ENCODE results near the gene PRTG. TPM values are rescaled to one million over a fixed set of nuclear protein-coding genes. Genes with fewer than 3 reads are reported as not detected.

The PRTG gene
- total and polyA plus RNA-seq, 2 of the 13 experiments (the other 11 are each of a cell fraction or from before 2014, with no cell fraction given): 13.2 to 22.3 TPM

GRCh38 chr15:55637086-55637485 is 105.9 kb downstream of the PRTG start:
- intact Hi-C loops (cut with micrococcal nuclease; ENCODE audit: unreplicated experiment) (no loop called here), in situ Hi-C loops (cut with HindIII; ENCODE audit: extremely low pct_ligation_motif_present, low pct_unique_long_range_greater_than_20kb) (no loop called here)
- WGBS (ENCODE audit: low lambda C conversion rate): over 99% methylated on average over 3 of the region's 3 CpGs

More at GRCh38 chr15:55637086-55637485, 105.9 kb downstream of the PRTG start:
- Histone ChIP-seq H2AFZ (ENCODE audit: low read length) (no peak overlapping the region), H3K4me1 (ENCODE audit: insufficient read depth, low read length) (no peaks in the 10 kb centered on the region), H3K4me3 (replicated peaks in 1 of 3; ENCODE audit: insufficient read depth in 1 of 3, low read depth in 2 of 3, low read length in 3 of 3) (no peak overlapping the region), H3K4me2 (ENCODE audit: low read depth, low read length) (no peak overlapping the region), H3K79me2 (ENCODE audit: insufficient read depth, low read length) (no peaks in the 10 kb centered on the region), H3K27me3 (ENCODE audit: control insufficient read depth in 1 of 2, insufficient read depth in 2 of 2, low read length in 2 of 2) (no peaks in the 10 kb centered on the region), H4K20me1 (ENCODE audit: insufficient read depth, low read length) (no peaks in the 10 kb centered on the region), H3K9ac (ENCODE audit: insufficient read depth, low read depth, low read length) (no peak overlapping the region), H3K9me3 (ENCODE audit: low read length) (no peaks in the 10 kb centered on the region), H3K36me3 (replicated peaks in 1 of 2; ENCODE audit: control insufficient read depth in 1 of 2, insufficient read depth in 2 of 2, low read length in 2 of 2) (peaks cover 8 to 52% of the 10 kb centered on the region in 2 experiments), H3K27ac (ENCODE audit: extremely low read length, insufficient read depth, low read length) (no peak overlapping the region)
- TF ChIP-seq AKAP8 (CRISPR knock-in tag; IDR thresholded peaks at IDR 0.05) (no peak), ZNF124 (CRISPR knock-in tag; IDR thresholded peaks at IDR 0.05) (no peak), ZFY (CRISPR knock-in tag; IDR thresholded peaks at IDR 0.05) (no peak), BRCA1 (CRISPR knock-in tag; IDR thresholded peaks at IDR 0.05) (no peak), WIZ (CRISPR knock-in tag; IDR thresholded peaks at IDR 0.05) (no peak), ELK4 (CRISPR knock-in tag; IDR thresholded peaks at IDR 0.05; ENCODE audit: borderline replicate concordance) (no peak), ADNP (CRISPR knock-in tag; IDR thresholded peaks at IDR 0.05) (no peak), CHD4 (IDR thresholded peaks at IDR 0.05; ENCODE audit: borderline replicate concordance, low read length) (no peak)
- TF ChIP-seq, protein P1, sequence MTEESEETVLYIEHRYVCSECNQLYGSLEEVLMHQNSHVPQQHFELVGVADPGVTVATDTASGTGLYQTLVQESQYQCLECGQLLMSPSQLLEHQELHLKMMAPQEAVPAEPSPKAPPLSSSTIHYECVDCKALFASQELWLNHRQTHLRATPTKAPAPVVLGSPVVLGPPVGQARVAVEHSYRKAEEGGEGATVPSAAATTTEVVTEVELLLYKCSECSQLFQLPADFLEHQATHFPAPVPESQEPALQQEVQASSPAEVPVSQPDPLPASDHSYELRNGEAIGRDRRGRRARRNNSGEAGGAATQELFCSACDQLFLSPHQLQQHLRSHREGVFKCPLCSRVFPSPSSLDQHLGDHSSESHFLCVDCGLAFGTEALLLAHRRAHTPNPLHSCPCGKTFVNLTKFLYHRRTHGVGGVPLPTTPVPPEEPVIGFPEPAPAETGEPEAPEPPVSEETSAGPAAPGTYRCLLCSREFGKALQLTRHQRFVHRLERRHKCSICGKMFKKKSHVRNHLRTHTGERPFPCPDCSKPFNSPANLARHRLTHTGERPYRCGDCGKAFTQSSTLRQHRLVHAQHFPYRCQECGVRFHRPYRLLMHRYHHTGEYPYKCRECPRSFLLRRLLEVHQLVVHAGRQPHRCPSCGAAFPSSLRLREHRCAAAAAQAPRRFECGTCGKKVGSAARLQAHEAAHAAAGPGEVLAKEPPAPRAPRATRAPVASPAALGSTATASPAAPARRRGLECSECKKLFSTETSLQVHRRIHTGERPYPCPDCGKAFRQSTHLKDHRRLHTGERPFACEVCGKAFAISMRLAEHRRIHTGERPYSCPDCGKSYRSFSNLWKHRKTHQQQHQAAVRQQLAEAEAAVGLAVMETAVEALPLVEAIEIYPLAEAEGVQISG (CRISPR knock-in tag; IDR thresholded peaks at IDR 0.05): no peak
- ChIA-PET POLR2A (no interaction called here), CTCF (ENCODE audit: low intra/inter-chr PET ratio, low total read pairs) (no interaction called here)
- no peak for DNase-seq (ENCODE audit: low spot score)
- FAIRE-seq: no peak
- BruUV-seq (replicated peaks): no TSS peak
- ATAC-seq: no peak

Measured in HepG2 (cell line).